OCI-LY3 (cell line): ENCODE data around the gene ZNRF1.

Experiments used
- CTCF ChIP-seq: fragments of 200-600, 300-600 bp; sonication (generic); IDR thresholded peaks from 2 replicates; pipeline ENCODE4 v1.5.1; 2014; ENCODE audit warnings: antibody characterized with exemption, low read length, low read depth
- EZH2phosphoT487 ChIP-seq: fragments of 200-600 bp; shearing (Covaris generic); IDR thresholded peaks from 2 replicates; pipeline ENCODE4 v1.6.1; 2018; ENCODE audit warnings: antibody characterized with exemption, mixed run types, low read depth

GRCh38 chr16:75081179-75081859, 82.5 kb downstream of the ZNRF1 start:
- TF ChIP-seq CTCF (no peak), EZH2phosphoT487 (no peak)
